ENCODE measurements around the gene KCNH3.

The KCNH3 gene

GRCh38 chr12:49537752-49538509, 899 bp upstream of the KCNH3 start:
- peak overlapping the region; percentile 65 for H3K4me3 ChIP-seq (ENCODE audit: low read length, poor library complexity, severe bottlenecking)
- peak overlapping the region; percentile 76 for H3K4me2 ChIP-seq (ENCODE audit: low read depth, low read length, poor library complexity, severe bottlenecking)
- H3F3A ChIP-seq (ENCODE audit: low read depth), result no peaks in the 10 kb centered on the region
- no peaks in the 10 kb centered on the region for H4K20me1 ChIP-seq (ENCODE audit: insufficient read depth, low read length, poor library complexity, severe bottlenecking)
- no peaks in the 10 kb centered on the region for H3K9me2 ChIP-seq (replicated peaks; ENCODE audit: low read depth, low read length)
- peak overlapping the region; percentile 61 for H2AFZ ChIP-seq (ENCODE audit: low read length)
- peaks cover 9% of the 10 kb centered on the region for H3K27me3 ChIP-seq (ENCODE audit: insufficient read depth, low read length, poor library complexity, severe bottlenecking)
- peaks cover 5% of the 10 kb centered on the region for H3K4me1 ChIP-seq (ENCODE audit: insufficient read depth, low read length, poor library complexity, severe bottlenecking)
- H3K36me3 ChIP-seq (ENCODE audit: insufficient read depth, low read length), result no peaks in the 10 kb centered on the region
- H3K9ac ChIP-seq (ENCODE audit: low read depth, low read length, poor library complexity, severe bottlenecking), result peak overlapping the region; percentile 26
- H3K9me3 ChIP-seq (ENCODE audit: insufficient read depth, low read depth, low read length), result no peaks in the 10 kb centered on the region
- H3K79me2 ChIP-seq (ENCODE audit: insufficient read depth, low read length), result no peaks in the 10 kb centered on the region
- TF ChIP-seq CTCF (conservative IDR thresholded peaks at IDR 0.05; ENCODE audit: low read length) (no peak), EZH2phosphoT487 (IDR thresholded peaks at IDR 0.05; ENCODE audit: borderline replicate concordance) (no peak)

- H3K9me2 ChIP-seq (replicated peaks; ENCODE audit: low read depth, low read length), result no peaks in the 10 kb centered on the region
- no peak for TF ChIP-seq CTCF (conservative IDR thresholded peaks at IDR 0.05; ENCODE audit: low read length)
- no peak for TF ChIP-seq EZH2phosphoT487 (IDR thresholded peaks at IDR 0.05; ENCODE audit: borderline replicate concordance)
- H4K20me1 ChIP-seq (ENCODE audit: insufficient read depth, low read length, poor library complexity, severe bottlenecking), result no peaks in the 10 kb centered on the region
- no peaks in the 10 kb centered on the region for H3K79me2 ChIP-seq (ENCODE audit: insufficient read depth, low read length)
- H3K4me1 ChIP-seq (ENCODE audit: insufficient read depth, low read length, poor library complexity, severe bottlenecking), result peaks cover 5% of the 10 kb centered on the region
- H3K27me3 ChIP-seq (ENCODE audit: insufficient read depth, low read length, poor library complexity, severe bottlenecking), result peaks cover 9% of the 10 kb centered on the region
- no peaks in the 10 kb centered on the region for H3K36me3 ChIP-seq (ENCODE audit: insufficient read depth, low read length)
- H2AFZ ChIP-seq (ENCODE audit: low read length), result no peak overlapping the region
- H3K4me3 ChIP-seq (ENCODE audit: low read length, poor library complexity, severe bottlenecking), result no peak overlapping the region
- H3K9ac ChIP-seq (ENCODE audit: low read depth, low read length, poor library complexity, severe bottlenecking), result no peak overlapping the region
- H3K9me3 ChIP-seq (ENCODE audit: insufficient read depth, low read depth, low read length), result no peaks in the 10 kb centered on the region
- no peak overlapping the region for H3K4me2 ChIP-seq (ENCODE audit: low read depth, low read length, poor library complexity, severe bottlenecking)
- H3F3A ChIP-seq (ENCODE audit: low read depth), result no peaks in the 10 kb centered on the region
Measured at GRCh38 chr12:49539406-49540228, 787 bp downstream of the KCNH3 start.

GRCh38 chr12:49540229-49541139, 1.7 kb downstream of the KCNH3 start:
- no peak overlapping the region for H3K4me2 ChIP-seq (ENCODE audit: low read depth, low read length, poor library complexity, severe bottlenecking)
- H3K9me2 ChIP-seq (replicated peaks; ENCODE audit: low read depth, low read length), result no peaks in the 10 kb centered on the region
- TF ChIP-seq EZH2phosphoT487 (IDR thresholded peaks at IDR 0.05; ENCODE audit: borderline replicate concordance) (no peak), CTCF (conservative IDR thresholded peaks at IDR 0.05; ENCODE audit: low read length) (no peak)
- no peak overlapping the region for H3K4me3 ChIP-seq (ENCODE audit: low read length, poor library complexity, severe bottlenecking)
- no peak overlapping the region for H2AFZ ChIP-seq (ENCODE audit: low read length)
- H3K4me1 ChIP-seq (ENCODE audit: insufficient read depth, low read length, poor library complexity, severe bottlenecking), result peaks cover 5% of the 10 kb centered on the region
- H3K9me3 ChIP-seq (ENCODE audit: insufficient read depth, low read depth, low read length), result no peaks in the 10 kb centered on the region
- no peak overlapping the region for H3K9ac ChIP-seq (ENCODE audit: low read depth, low read length, poor library complexity, severe bottlenecking)
- peaks cover 9% of the 10 kb centered on the region for H3K27me3 ChIP-seq (ENCODE audit: insufficient read depth, low read length, poor library complexity, severe bottlenecking)
- no peaks in the 10 kb centered on the region for H3K36me3 ChIP-seq (ENCODE audit: insufficient read depth, low read length)
- no peaks in the 10 kb centered on the region for H4K20me1 ChIP-seq (ENCODE audit: insufficient read depth, low read length, poor library complexity, severe bottlenecking)
- H3K79me2 ChIP-seq (ENCODE audit: insufficient read depth, low read length), result no peaks in the 10 kb centered on the region
- no peaks in the 10 kb centered on the region for H3F3A ChIP-seq (ENCODE audit: low read depth)
